Measurements from ENCODE around the gene ZNF652.

ZNF652 gene

DNA sequence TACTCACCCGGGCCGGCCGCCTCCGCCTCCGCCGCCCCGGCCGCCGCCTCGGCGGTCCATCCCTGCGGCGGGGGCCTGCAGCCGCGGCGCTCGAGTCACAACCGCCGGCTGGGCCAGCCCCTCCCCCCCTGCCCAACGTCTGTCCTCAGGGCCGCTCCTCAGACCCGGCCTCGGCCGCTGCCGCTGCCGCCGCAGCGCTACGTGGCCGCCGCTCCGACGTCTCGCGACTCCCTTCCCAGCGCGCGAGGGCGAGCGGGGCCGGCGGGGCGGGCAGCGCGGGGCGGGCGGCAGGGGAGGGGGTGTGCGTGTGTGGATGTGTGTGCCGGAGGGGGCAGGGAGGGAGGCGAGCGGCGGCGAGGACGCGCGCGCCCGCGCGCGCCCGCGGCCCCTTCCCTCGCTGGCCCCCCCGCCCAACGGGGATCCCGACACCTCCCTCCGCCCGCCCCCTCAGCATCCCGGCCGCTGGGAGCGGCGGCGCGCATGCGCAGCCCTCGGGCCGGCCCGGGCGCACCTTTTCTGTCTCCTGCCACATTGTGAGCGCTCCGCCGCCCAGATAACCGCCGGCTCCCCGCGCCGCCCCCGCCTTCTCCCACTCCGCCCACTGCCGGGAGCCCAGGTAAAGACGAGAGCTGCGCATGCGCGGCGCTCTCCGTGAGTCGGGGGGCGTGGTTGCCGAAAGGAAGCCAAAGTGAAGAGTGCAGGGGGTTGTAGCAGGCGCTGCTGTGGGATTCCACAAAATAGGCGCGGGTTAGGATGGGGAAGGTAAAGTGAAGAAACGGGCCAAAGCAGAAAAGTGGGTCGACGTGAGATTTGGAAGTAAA is at the start of gene ZNF652:
TSS of gene ZNF652 (minus strand) at position 349 of the 821 bp plus-strand sequence. CDS start 44,525 bp downstream, outside the sequence.
- DNase-seq, result peak; percentile 76 to 85

DNA sequence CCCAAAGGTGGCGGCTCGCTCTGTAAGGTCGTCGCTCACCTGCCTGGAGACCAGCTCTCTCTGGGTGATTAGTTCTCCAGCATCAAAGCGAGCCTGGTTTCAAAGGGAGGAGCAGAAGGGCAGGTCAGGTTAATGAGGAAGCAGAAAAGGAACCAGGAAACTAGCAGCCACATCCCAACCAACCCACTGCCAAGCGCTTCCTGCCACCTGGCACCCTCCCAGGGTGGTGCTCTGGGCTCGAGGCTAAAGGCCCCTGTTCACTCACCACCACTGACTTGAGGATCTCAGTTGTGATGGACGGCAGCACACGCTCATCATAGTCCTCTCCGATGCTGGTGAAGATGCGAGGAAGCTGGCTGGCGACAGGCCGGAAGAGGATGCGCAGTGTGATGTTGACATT is 47.0 kb upstream of the ZNF652 start:
- DNase-seq, result no peak

DNA sequence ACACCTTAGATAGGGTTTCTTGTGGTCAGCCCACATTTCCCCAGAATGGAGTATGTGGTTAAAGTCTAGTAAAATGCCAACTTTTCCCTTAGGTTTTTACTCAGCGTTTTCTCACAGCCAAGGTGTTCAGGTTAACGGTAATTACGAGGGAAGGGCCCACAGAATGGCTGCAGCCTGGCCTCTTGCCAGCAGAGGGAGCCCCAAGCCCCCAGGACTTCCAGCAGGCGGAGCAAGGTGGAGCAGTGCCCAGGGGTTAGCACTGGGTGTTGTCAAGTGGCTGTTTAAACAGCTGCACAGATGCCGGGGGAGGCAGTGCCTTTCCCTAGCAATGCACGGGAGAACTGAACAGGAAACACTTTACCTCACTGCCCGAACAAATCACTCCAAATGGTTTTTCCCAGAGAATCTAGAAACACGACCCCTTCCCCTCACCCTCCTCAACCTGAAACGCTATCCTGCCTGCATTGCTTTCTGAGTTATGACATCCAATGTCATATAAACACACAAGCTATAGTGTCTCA is 46.0 kb upstream of the ZNF652 start:
- peak in 1 of 2 experiments; percentile 37 for DNase-seq

DNA sequence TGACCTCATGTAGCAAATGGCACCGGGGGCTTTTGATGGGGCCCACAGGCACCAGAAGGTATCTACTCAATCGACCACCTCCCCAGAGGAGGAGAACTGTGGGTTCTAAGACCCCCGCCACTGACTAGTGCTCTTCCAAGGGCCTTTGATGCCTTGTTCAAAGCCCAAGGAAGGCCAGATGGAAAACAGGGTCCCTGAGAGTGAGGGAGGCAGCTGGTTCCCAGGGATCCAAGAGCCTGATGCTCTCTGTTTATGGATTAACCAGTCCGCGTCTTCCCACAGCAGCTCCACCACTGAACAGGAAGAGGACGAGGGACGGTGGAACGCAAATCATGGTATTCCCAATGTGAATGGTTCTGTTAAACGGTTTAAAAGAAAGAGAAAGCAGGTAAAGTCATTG is 45.0 kb upstream of the ZNF652 start:
- DNase-seq, result no peak

DNA sequence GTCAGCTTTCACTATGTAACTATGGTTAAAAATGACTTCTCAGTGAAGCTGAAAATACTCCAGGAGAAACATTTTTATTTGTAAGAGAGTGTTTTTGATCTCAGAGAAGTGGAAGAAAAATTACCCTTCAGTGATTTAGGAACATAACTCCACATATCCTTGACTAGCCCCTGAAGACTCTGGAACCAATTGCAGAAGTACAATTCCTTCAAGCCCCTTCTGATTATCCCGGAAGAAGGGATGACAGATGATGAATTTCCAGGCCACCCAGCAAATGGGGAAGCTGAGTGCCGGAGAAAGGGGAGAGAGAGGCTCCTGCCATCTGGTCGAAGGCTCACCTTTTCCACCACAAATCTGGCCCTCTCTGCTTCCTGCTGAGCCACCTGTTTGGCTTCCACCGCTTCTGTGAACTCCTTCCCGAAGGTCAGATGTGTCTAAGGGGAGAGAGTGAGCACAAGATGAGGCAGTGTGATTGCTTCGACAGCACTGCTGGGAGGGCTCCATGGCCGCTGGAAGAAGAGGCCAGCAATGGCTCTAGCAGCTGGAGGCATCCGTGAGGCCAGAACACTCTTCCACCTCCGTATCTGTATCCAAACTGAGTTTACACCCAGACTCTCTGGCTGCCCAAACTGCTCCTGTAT is 44.5 kb upstream of the ZNF652 start:
- DNase-seq, result no peak

DNA sequence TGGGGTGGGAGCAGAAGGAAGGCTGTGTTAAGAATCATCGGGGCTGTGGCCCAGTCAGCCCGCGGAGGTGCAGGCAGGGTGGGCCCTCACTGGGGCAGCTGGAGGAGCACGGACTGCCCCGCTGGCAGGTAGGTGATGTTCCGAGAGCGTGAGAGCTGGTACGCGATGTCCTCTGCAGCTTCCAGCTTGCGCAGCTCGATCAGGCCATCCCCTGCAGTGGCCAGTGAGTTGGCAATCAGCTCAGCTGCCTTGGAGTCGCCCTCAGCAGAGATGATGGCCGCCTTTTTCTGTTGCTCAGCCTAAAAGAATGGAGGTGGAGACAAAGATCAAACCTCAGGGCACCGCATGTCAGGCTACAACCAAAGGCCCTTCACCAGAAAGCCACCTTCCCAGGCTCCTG is 42.9 kb upstream of the ZNF652 start:
- no peak for DNase-seq

DNA sequence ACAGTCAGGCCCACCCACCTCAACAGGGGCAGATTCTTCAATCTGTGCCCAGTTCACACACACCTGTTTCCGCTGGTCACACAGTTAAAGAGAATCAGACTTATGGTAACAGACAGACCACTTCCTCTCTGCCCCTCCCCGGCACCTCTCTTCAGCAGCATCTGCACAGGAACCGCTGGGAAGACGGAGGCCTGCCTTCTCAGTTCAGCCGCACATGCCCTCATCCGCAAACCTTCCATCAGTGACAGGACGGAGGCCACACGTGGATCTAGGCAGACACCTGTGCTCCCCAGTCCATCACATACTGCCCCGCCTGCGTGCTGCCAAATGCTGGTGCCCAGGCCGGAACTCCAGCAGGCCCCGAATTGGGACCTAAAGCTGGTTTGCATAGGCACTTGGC is 42.3 kb upstream of the ZNF652 start:
- DNase-seq, result no peak

DNA sequence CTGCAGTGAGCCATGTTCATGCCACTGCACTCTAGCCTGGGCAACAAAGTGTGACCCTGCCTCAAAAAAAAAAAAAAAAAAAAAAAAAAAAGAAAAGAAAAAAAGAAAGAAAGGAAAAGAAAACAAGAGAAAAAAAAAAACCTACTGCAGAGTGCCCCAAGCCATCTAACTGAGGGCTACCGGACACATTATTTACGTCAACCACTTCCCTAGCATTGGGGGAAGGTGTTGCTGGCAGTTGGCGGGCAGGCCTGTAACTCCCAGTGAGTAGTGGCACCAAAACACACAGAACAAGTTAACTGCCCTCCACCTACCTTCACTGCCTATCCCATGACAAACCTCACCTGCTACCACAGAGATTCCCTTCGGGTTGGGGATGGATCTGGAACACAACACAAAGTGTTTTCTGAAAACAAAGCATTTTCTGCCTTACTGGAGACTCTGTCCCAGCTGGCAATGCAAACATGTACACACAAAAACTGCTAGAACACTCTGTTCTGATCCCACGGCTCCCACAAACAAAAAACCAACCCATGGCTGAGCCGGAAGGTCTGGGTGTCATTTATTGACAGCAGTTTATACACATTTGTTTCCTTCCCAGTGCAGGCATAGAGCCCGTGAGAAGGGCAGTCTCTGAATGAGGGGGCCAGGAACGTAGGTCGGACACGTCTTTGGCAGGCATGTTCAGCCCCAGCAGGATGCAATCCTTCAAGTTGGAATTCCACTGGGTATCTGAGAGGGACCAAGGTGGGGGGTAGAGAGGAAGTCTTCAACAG is 41.7 kb upstream of the ZNF652 start:
- DNase-seq, result no peak

DNA sequence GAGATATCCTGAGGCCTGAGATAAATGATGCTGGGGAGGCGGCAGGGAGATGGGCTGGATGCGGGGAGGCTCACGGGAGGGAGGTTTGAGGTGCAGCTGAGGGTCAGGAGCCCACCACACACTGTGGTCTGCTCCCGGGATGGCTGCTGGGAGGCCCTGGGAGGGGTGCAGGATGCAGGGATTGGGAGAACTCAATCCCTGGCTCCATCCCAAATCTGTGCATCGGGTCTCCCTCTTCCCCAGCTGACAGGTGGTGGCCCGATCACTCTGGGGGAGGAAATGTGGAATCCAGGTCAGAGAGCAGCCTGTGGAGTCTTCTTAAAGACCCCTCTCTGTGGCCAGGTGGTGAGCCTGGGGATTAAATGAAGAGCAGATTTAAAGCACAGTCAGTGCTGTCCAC is 40.7 kb upstream of the ZNF652 start:
- no peak for DNase-seq

DNA sequence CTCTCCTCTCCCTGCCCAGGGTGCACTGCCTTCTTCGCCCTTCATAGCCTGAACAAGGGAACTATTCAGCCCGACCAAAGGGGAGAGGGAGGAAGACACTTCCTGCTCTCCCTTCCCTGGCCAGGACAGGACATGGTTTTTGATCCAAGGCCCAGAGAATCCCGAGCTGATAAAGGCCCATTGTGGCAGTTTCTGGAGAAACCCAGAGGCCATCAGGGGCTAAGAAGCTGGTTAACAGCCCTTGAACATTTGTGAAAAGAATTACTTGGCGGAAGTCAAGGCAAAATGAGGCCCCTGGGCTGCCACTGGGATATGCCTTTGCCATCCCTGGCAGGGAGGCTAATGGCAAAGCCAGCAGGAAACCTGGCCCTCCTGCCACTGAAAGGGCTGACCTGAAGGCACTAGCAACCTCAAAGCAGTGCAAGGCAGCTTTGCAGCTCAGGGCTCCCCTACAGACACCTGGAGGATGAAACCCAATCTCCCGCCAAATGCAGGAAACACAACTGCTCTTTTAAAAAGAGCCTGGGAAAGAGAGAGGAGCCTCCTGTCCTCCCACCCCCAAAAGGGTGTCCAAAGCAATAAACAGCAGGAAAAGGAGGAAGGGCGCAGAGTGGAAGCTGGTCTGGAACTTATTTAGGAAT is 40.0 kb upstream of the ZNF652 start:
- no peak for DNase-seq

DNA sequence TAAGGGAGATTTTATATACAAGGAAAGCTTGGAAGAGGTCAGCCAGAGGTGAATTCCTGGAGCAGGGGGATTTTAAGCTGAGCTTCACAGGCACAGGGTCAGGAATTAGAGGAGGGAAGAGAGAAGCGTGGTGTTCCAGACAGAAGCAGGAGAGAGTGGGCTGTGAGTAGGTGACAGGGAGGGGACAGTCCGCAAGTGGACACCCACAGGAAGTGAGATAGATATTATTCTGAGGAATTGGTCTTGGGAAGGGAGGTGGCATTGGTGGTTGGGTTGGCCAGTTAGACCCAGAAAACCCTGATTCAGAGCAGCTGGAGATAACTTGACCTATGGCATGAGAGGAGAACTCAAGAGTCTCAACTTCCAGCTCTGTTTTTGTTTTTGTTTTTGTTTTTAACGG is 37.9 kb upstream of the ZNF652 start:
- DNase-seq, result no peak

DNA sequence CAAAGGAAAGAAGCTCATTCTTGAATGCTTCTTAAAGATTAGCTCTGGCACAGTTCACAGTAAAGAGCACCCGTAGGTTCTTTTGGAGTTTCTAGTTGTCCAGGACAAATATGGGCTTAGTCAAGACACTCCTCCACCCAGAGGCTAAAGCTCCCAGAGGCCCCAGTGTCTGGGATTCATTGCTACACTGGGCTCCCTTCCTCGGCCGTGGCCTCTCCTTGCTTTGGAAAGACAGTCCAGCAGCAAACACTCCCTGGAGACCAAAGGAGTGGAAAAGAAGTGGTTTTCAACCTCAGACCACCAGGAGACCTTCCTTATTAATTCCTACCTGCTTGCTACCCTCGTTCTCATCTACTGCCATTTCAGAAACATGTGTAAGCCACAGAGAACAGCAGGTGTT is 35.5 kb upstream of the ZNF652 start:
- no peak for DNase-seq

DNA sequence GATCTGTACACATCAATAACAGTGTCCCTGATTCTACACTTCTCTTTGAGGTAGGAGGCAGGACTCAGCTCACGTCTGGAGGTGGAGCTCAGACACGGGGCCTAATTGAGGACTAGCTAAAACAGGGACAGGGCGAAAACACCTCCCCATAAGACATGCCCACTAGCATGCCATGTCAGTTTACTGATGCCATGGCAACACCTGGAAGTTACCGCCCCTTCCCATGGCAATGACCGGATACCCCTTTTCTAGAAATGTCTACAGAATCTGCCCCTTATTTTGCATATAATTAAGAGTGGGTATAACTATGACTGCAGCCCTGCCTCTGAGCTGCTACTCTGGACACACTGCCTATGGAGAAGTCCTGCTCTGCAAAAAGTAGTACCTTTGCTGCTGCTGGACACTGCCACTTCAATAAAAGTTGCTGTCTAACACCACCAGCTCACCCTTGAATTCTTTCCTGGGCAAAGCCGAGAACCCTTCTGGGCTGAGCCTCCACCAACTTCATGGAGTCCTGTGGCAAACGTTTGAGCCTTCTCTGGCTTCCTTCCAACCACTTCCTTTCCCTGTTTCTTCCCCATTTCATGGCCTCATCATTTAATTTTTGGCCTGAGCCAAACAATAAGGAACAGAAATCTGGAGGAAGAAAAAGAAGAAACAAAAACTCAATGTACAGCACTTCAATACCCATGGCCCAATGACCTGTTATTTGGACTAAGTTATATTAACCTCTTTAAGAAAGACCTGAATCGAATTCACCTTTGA is 31.6 kb upstream of the ZNF652 start:
- DNase-seq, result no peak

DNA sequence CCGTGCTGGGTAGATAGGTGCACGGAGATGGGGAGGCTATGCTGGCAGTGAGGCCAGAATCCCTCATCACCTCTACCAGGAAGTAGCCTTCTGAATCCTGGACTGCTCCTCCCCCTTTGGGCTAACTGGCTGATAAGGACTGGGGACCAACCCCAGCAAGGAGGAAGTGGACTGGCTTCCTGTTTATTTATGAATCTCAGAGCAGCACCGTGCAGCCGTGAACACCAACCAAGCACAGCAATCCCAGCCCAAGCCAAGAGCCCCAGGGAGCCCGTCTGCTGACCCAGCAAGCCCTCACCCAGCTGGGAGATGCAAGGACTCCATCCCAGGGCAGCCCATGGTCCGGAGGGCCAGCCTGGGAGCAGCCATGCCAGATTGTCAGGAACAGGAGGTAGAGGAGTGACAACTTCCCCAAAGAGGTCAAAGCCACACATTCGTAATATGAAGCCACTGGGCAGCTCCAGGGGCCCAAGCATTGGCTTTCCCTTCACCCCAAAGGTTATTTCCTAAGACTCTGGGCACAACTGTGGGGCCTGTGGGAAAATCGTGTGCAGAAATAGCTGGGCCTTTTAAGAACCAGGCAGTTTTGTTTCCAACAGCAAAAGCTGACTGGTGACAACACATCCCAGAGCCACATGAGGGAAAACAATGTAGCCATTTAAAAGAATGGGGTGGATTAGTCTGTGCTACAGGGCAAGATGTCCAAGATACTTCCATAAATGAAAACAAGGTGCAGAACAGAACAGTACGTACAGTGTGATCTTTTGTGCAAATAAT is 28.7 kb upstream of the ZNF652 start:
- no peak for DNase-seq

DNA sequence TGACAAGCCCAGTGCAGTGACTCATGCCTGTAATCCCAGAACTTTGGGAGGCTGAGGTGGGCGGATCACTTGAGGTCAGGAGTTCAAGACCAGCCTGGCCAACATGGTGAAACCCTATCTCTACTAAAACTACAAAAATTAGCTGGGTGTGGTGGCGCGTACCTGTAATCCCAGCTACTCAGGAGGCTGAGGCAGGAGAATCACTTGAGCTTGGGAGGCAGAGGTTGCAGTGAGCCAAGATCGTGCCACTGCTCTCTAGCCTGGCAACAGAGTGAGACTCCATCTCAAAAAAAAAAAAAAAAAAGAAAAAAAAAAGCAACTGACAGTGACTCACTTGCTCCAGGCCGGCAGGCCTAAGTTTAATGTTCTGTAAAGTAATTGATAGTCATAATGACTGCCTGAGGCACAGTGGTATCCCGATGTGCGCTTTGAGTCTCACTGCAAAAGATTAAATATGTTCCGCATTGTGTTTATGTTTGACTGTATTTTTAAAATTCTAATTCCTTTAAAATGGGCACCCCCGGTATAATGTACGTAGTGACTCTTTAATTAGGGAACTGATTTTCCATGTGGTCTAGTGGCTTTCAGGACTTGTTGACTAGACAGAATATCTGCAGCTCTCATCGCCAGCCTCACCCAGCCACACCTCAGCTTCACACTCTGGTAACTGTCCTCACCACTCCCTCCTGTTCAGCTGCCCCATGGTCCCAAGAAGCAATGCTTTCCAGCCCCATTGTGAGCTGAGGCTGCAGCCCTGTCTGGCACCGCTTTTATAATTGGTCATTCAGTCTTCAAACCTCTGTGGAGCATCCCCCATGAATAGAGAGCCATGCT is 27.7 kb upstream of the ZNF652 start:
- peak in 1 of 2 experiments; percentile 20 for DNase-seq

DNA sequence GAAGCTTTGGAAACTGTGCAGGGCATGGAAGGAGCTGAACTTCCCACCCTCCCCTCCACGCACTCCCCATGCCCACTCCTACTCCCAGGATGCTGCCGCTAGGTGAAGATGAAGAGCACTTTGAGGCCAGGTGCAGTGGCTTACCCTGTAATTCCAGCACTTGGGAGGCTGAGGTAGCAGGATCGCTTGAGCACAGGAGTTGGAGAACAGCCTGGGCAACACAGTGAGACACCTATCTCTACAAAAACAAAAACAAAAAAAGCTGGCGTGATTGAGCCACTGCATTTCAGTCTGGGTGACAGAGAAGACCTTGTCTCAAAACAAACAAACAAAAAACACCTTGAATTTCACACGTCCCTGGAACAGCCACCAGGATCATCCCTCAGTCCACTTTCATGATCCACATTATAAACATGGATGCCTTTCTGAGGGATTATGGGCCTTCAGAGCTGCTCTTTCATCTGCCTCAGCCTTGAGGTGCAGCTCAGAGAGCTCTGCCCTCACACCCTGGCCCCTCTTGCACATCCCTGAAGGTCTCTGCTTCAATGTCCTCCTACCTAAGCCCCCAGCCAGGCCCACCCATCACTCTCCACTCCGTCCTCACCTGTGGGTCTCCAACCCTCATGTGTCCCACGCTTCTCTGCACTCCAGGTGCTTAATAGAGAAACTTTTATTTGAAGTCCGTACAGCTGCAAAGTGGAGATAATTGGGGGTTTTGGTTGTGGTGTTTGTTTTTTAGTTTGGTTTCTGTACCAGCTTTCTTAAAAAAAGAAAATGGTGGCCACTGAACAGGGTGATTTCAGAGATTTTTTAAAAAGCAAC is 26.9 kb upstream of the ZNF652 start:
- DNase-seq, result no peak

DNA sequence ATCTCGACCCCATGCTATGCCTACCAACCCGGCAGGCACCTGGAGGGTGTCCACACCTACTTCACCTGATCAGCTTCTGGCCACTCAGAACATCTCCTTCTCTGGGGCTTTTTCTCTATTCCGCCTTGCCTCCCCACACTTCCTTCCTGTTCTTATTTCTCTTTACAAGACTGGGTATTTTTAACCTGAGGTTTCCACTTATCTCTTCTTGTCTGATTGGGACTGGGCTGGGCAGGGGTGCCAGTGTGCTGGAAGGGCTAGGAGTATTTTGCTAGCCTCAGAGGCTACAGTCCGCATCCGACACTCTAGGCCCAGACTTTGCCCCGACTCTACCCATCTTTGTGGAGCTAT is 26.2 kb upstream of the ZNF652 start:
- no peak for DNase-seq

DNA sequence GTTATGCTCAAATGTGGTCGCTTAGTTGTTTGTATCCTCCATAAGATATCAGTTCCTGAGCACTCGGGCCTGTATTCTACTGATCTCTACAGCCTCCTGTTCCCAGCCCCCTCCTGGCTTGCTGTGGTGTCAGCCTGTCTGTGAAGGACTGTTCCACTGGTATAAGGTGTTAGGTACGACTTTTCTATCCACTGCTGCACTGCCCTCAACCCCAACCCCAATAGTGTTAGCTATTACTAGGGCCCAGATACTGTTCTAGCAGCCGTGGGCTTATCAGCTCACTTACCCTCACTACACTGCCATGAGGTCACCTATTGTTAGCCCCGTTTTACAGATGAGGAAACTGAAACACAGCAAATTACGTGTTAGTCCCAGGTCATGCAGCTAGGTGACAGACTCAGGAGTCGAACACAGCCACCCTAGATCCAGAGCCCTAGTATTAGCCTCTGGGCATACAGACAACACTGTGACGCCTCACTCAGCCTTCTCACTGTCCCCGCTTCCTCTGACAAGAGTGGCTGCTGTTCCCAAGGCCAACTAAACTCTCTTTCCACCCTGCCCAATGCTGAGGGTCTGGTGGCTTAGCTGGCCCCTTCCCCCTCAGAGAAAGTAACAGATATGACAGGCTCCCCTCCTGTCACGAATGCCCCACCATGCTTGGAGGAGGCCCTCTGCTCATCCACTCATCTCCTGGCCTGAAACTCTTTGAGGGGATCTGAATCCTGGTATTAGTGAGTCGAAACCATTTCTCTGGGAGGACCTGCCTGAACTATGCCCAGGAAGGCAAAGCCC is 25.6 kb upstream of the ZNF652 start:
- DNase-seq, result no peak

DNA sequence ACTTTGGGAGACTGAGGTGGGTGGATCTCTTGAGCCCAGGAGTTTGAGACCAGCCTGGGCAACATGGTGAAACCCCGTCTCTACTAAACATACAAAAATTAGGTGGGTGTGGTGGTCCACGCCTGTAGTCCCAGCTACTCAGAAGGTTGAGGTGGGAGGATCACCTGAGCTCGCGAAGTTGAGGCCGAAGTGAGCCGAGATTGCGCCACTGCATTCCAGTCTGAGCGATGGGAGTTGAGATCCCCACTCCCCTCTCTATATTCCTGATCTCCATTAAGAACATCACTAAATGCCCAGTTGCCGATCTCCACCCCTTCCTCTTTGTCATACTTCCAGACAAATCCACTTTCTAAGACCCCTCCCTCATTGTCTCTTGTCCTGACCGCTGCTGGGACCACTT is 24.3 kb upstream of the ZNF652 start:
- DNase-seq, result no peak
